B cell (primary cell): Measurements from ENCODE around the gene CEMIP. TPM values are rescaled to one million over a fixed set of nuclear protein-coding genes. Genes with fewer than 3 reads are reported as not detected.

ENCODE experiments used
- ATAC-seq: fragments of 200-7000 bp; cut with Tn5 transposase; one replicate; pipeline ENCODE4 v1.10.0; 2021; ENCODE audit warnings: low read depth, mild to moderate bottlenecking, moderate number of reproducible peaks, moderate library complexity
- CTCF ChIA-PET: fragments of 350-600 bp; sonication (Branson Sonifier 250); formaldehyde crosslinking; loops from one replicate; lab custom pipeline; 2021; ENCODE audit warnings: antibody characterized with exemption, inconsistent platforms; lab: Charles Lee
- POLR2A ChIA-PET: fragments of 350-600 bp; sonication (Branson Sonifier 250); formaldehyde crosslinking; loops from one replicate; lab custom pipeline; 2021; ENCODE audit warnings: antibody characterized with exemption; lab: Charles Lee
- DNase-seq: peaks from one replicate; pipeline ENCODE4 v3.0.0; 2013
- H2AFZ ChIP-seq: 2 replicates; pipeline ENCODE4 v1.6.1; 2012; ENCODE audit warnings: mild to moderate bottlenecking, low read depth, low read length; ENCODE audit not compliant: insufficient read depth, poor library complexity, severe bottlenecking
- H3K27ac ChIP-seq, 2 donors: 1 replicate in 1 of 2; 2 replicates in 1 of 2; pipeline ENCODE4 v1.5.1; 2012 to 2013; ENCODE audit warnings: low read length in 2 of 2, mild to moderate bottlenecking in 2 of 2, moderate library complexity in 1 of 2
- H3K27me3 ChIP-seq, 4 experiments: fragments of 200-600 bp in 1 of 4; sonication (generic) in 1 of 4; replicated peaks in 1 of 4; 1 replicate in 2 of 4; 2 replicates in 2 of 4; pipeline versions ENCODE4 v1.6.1 to v1.7.0; 2013 to 2016; ENCODE audit warnings: low read length in 3 of 4, mild to moderate bottlenecking in 2 of 4, mixed read lengths in 1 of 4, moderate library complexity in 1 of 4; ENCODE audit not compliant: insufficient read depth in 4 of 4, control insufficient read depth in 3 of 4; ENCODE audit errors: control extremely low read depth in 1 of 4
- H3K36me3 ChIP-seq, 2 experiments: replicated peaks in 1 of 2; 1 replicate in 1 of 2; 2 replicates in 1 of 2; pipeline versions ENCODE4 v1.6.1 to v1.7.1; 2013; ENCODE audit warnings: low read length in 1 of 2; ENCODE audit not compliant: insufficient read depth in 2 of 2, control insufficient read depth in 1 of 2; ENCODE audit errors: control extremely low read depth in 1 of 2, extremely low read depth in 1 of 2
- H3K4me1 ChIP-seq, 2 donors: fragments of 200-600 bp in 1 of 2; sonication (generic) in 1 of 2; 1 replicate in 1 of 2; 2 replicates in 1 of 2; pipeline versions ENCODE4 v1.5.1 to v1.6.1; 2013 to 2017; ENCODE audit warnings: low read length in 2 of 2; ENCODE audit not compliant: control insufficient read depth in 2 of 2, insufficient read depth in 2 of 2
- H3K4me2 ChIP-seq: replicated peaks from 2 replicates; pipeline ENCODE3; 2012; ENCODE audit warnings: mild to moderate bottlenecking, low read depth, low read length; ENCODE audit not compliant: poor library complexity, severe bottlenecking
- H3K4me3 ChIP-seq, 5 experiments: fragments of 200-600 bp in 1 of 5; sonication (generic) in 1 of 5; 1 replicate in 3 of 5; 2 replicates in 2 of 5; pipeline versions ENCODE4 v1.5.1 to v1.7.0; 2011 to 2016; ENCODE audit warnings: low read length in 4 of 5, mild to moderate bottlenecking in 4 of 5, low read depth in 2 of 5, control low read depth in 1 of 5, moderate library complexity in 1 of 5; ENCODE audit not compliant: insufficient read depth in 1 of 5; ENCODE audit errors: control extremely low read depth in 1 of 5, extremely low read depth in 1 of 5
- H3K79me2 ChIP-seq: fragments of 200-600 bp; sonication (generic); one replicate; pipeline ENCODE4 v1.6.0; 2016; ENCODE audit warnings: low read length; ENCODE audit not compliant: control insufficient read depth, insufficient read depth
- H3K9ac ChIP-seq: fragments of 200-600 bp; sonication (generic); 2 replicates; pipeline ENCODE4 v1.6.1; 2017; ENCODE audit warnings: mild to moderate bottlenecking, low read length, moderate library complexity
- H3K9me3 ChIP-seq, 3 donors: one replicate each; pipeline versions ENCODE4 v1.6.1 to v1.7.1; 2013; ENCODE audit warnings: low read length in 2 of 3; ENCODE audit not compliant: control insufficient read depth in 2 of 3, insufficient read depth in 1 of 3; ENCODE audit errors: control extremely low read depth in 1 of 3
- H4K20me1 ChIP-seq: 2 replicates; pipeline ENCODE4 v1.6.0; 2012; ENCODE audit warnings: mild to moderate bottlenecking, low read length; ENCODE audit not compliant: insufficient read depth, control insufficient read depth, poor library complexity, severe bottlenecking
- H3K27ac Mint-ChIP-seq: one replicate; pipeline ENCODE4 v1.8.0; 2021; ENCODE audit warnings: mixed read lengths
- H3K27me3 Mint-ChIP-seq: one replicate; pipeline ENCODE4 v1.8.0; 2021; ENCODE audit warnings: mixed read lengths
- H3K4me1 Mint-ChIP-seq: one replicate; pipeline ENCODE4 v1.8.0; 2021; ENCODE audit warnings: mixed read lengths
- H3K4me3 Mint-ChIP-seq: one replicate; pipeline ENCODE4 v1.8.0; 2021; ENCODE audit warnings: mixed read lengths
- H3K9me3 Mint-ChIP-seq: one replicate; pipeline ENCODE4 v1.8.0; 2022; ENCODE audit warnings: mixed read lengths; ENCODE audit not compliant: insufficient read depth
- EZH2 ChIP-seq: IDR thresholded peaks from 2 replicates; pipeline ENCODE4 v1.6.1; 2012; ENCODE audit warnings: borderline replicate concordance, low read depth, mild to moderate bottlenecking, moderate library complexity, low read length; ENCODE audit not compliant: insufficient read depth, poor library complexity, severe bottlenecking
- WGBS: methylation state at CpG from one replicate; pipeline ENCODE4 v1.1.5; 2013; ENCODE audit warnings: missing lambda C conversion rate; ENCODE audit not compliant: insufficient coverage; 5-methylcytosine and 5-hydroxymethylcytosine counted together
- intact Hi-C: fragments of 100-400 bp; cut with micrococcal nuclease; formaldehyde crosslinking; loops from one replicate; pipeline ENCODE4 v1.10.0; 2022
- polyA plus RNA-seq: library from polyadenylated mRNA; depleted of rRNA; stranded (reverse); fragments of >200 nt; gene quantifications from 2 replicates; pipeline ENCODE4 v1.2.3, GENCODE V29; 2012
- total RNA-seq, 2 donors: library from RNA; stranded (reverse); fragments of 120-200 nt in 1 of 2; gene quantifications; 1 replicate in 1 of 2; 2 replicates in 1 of 2; pipeline versions ENCODE4 v1.2.3 to v1.2.4, GENCODE V29; 2013 to 2022
- TF ChIP-seq, protein P1 (sequence below): fragments of 200-600 bp; IDR thresholded peaks from one replicate; pipeline ENCODE4 v1.8.0; 2022; ENCODE audit warnings: antibody characterized with exemption, mild to moderate bottlenecking

CEMIP gene
- total and polyA plus RNA-seq, 2 donors (not counting 1 experiment from before 2014, with no cell fraction given) = 0.32 TPM; not detected in 1

- H3K9me3 ChIP-seq = no peaks in the 10 kb centered on the region
- no peaks in the 10 kb centered on the region for H4K20me1 ChIP-seq
- Mint-ChIP-seq H3K27ac (no peak overlapping the region), H3K9me3 (peaks cover 2% of the 10 kb centered on the region), H3K4me3 (no peak overlapping the region), H3K27me3 (no peaks in the 10 kb centered on the region), H3K4me1 (no peaks in the 10 kb centered on the region)
- H3K4me1 ChIP-seq = no peaks in the 10 kb centered on the region
- no peak overlapping the region for H3K4me2 ChIP-seq
- DNase-seq = no peak
- ChIA-PET CTCF (interaction anchor here (1.8 kb wide), 1 partner anchor 12 kb away, joined by 8 read pairs; no protein-coding TSS in a partner anchor), POLR2A (no interaction called here)
- H3K4me3 ChIP-seq = no peak overlapping the region
- no CpG with 5 or more reads among the region's 2 CpGs for WGBS
- H3K27ac ChIP-seq = no peak overlapping the region
- TF ChIP-seq, protein P1, sequence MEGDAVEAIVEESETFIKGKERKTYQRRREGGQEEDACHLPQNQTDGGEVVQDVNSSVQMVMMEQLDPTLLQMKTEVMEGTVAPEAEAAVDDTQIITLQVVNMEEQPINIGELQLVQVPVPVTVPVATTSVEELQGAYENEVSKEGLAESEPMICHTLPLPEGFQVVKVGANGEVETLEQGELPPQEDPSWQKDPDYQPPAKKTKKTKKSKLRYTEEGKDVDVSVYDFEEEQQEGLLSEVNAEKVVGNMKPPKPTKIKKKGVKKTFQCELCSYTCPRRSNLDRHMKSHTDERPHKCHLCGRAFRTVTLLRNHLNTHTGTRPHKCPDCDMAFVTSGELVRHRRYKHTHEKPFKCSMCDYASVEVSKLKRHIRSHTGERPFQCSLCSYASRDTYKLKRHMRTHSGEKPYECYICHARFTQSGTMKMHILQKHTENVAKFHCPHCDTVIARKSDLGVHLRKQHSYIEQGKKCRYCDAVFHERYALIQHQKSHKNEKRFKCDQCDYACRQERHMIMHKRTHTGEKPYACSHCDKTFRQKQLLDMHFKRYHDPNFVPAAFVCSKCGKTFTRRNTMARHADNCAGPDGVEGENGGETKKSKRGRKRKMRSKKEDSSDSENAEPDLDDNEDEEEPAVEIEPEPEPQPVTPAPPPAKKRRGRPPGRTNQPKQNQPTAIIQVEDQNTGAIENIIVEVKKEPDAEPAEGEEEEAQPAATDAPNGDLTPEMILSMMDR = no peak
- TF ChIP-seq EZH2 = no peak
- H3K27me3 ChIP-seq = no peaks in the 10 kb centered on the region
- intact Hi-C loops = no loop called here
- peaks cover 3% of the 10 kb centered on the region for H3K79me2 ChIP-seq
- ATAC-seq = no peak
- H3K9ac ChIP-seq = no peak overlapping the region
- H2AFZ ChIP-seq = no peak overlapping the region
- peaks cover 1 to 20% of the 10 kb centered on the region in 2 experiments for H3K36me3 ChIP-seq
Observed at GRCh38 chr15:80957556-80957955, 178.4 kb downstream of the CEMIP start.

DNA sequence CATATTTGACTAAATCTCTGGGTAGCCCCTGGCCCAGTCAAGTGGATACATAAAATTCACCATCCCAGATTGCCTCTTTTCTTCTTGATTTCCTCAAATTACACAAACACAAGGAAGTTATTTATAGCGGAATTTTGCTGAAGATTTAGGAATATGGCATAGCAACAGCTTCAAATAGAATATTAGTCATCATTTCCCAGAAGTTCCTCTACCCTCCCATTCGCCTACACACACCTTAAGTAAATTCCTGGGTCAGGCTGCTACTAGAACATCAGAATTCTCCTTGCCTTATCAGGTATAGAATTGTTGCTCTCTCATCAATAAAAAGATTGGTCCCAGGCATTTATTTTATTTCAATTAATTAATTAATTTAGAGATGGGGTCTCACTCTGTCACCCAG lies 178.8 kb downstream of the CEMIP start:
- no peaks in the 10 kb centered on the region for H3K27me3 Mint-ChIP-seq
- no peaks in the 10 kb centered on the region for H3K4me1 Mint-ChIP-seq
- Histone ChIP-seq H3K27ac (no peak overlapping the region), H3K4me3 (no peak overlapping the region), H2AFZ (no peak overlapping the region), H3K79me2 (peaks cover 3% of the 10 kb centered on the region), H3K4me1 (no peaks in the 10 kb centered on the region), H3K9ac (no peak overlapping the region), H3K9me3 (no peaks in the 10 kb centered on the region), H3K4me2 (no peak overlapping the region), H4K20me1 (no peaks in the 10 kb centered on the region), H3K27me3 (no peaks in the 10 kb centered on the region), H3K36me3 (peaks cover 1 to 20% of the 10 kb centered on the region in 2 experiments)
- POLR2A ChIA-PET = no interaction called here
- H3K4me3 Mint-ChIP-seq = no peak overlapping the region
- WGBS = no CpG with 5 or more reads among the region's 2 CpGs
- no peak for TF ChIP-seq EZH2
- TF ChIP-seq, protein P1 = no peak
- DNase-seq = no peak
- ATAC-seq = no peak
- intact Hi-C loops = no loop called here
- no peak overlapping the region for H3K27ac Mint-ChIP-seq
- H3K9me3 Mint-ChIP-seq = peaks cover 2% of the 10 kb centered on the region
- CTCF ChIA-PET = interaction anchor here (1.8 kb wide), 1 partner anchor 12 kb away, joined by 8 read pairs; no protein-coding TSS in a partner anchor
